ENCODE results near the gene TPD52L1. TPM values are rescaled to one million over a fixed set of nuclear protein-coding genes. Genes with fewer than 3 reads are reported as not detected.

Gene TPD52L1
- total and polyA plus RNA-seq, 4 experiments from 2014 or later = 0.33 to 0.62 (median 0.35) TPM; not detected in 1

- Mint-ChIP-seq H3K27me3 (peaks cover 3 to 4% of the 10 kb centered on the region in 2 donors), H3K9me3 (no peaks in the 10 kb centered on the region), H3K4me1 (peaks cover 0 to 3% (median 1%) of the 10 kb centered on the region in 4 donors), H3K4me3 (no peak overlapping the region), H3K36me3 (no peaks in the 10 kb centered on the region), H3K27ac (no peak overlapping the region)
- H3K9me3 ChIP-seq (ENCODE audit: control insufficient read depth in 1 of 2, low read length in 2 of 2) = no peaks in the 10 kb centered on the region
- intact Hi-C loops (cut with micrococcal nuclease) = no loop called here
- no peaks in the 10 kb centered on the region for H3K4me1 ChIP-seq (ENCODE audit: insufficient read depth, low read length)
- ChIA-PET POLR2A (ENCODE audit: partially characterized antibody) (no interaction called here), CTCF (ENCODE audit: partially characterized antibody) (no interaction called here)
- H3K4me3 ChIP-seq (ENCODE audit: low read length in 2 of 2) = no peak overlapping the region
- H3K36me3 ChIP-seq (ENCODE audit: insufficient read depth, low read length) = no peaks in the 10 kb centered on the region
- H3K27ac ChIP-seq (ENCODE audit: low read depth, low read length) = no peak overlapping the region
- H3K27me3 ChIP-seq (ENCODE audit: insufficient read depth, low read length) = no peaks in the 10 kb centered on the region
- DNase-seq = no peak
Measured at GRCh38 chr6:125189494-125189893, 35.9 kb downstream of the TPD52L1 start.

DNA sequence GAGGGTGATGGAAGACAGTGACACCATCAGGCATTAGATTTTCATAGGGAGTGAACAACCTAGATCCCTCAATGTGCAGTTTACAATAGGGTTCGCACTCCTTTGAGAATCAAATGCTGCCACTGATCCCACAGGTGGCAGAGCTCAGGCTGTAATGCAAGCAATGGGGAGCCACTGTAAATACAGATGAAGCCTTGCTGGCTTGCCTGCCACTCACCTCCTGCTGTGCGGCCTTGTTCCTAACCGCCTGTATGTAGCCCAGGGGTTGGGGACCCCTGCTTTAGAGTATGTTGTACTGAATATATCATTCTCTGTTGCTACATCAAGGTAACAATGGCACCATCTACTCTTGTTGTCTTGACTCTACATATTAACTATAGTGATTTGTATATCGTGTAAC lies 37.1 kb downstream of the TPD52L1 start:
- CTCF ChIA-PET (ENCODE audit: partially characterized antibody) = interaction anchor here (1.8 to 2.0 kb wide), 2 partner anchors 15 to 20 kb away, joined by 5 to 6 read pairs; no protein-coding TSS in a partner anchor
- H3K4me3 ChIP-seq (ENCODE audit: low read length in 2 of 2) = no peak overlapping the region
- no peak for DNase-seq
- Mint-ChIP-seq H3K27ac (no peak overlapping the region), H3K4me3 (no peak overlapping the region), H3K27me3 (peaks cover 1 to 4% of the 10 kb centered on the region in 2 donors), H3K9me3 (no peaks in the 10 kb centered on the region), H3K4me1 (peaks cover 0 to 3% (median 1%) of the 10 kb centered on the region in 4 donors), H3K36me3 (no peaks in the 10 kb centered on the region)
- no peaks in the 10 kb centered on the region for H3K9me3 ChIP-seq (ENCODE audit: control insufficient read depth in 1 of 2, low read length in 2 of 2)
- H3K36me3 ChIP-seq (ENCODE audit: insufficient read depth, low read length) = no peaks in the 10 kb centered on the region
- POLR2A ChIA-PET (ENCODE audit: partially characterized antibody) = no interaction called here
- no peak overlapping the region for H3K27ac ChIP-seq (ENCODE audit: low read depth, low read length)
- no peaks in the 10 kb centered on the region for H3K4me1 ChIP-seq (ENCODE audit: insufficient read depth, low read length)
- intact Hi-C loops (cut with micrococcal nuclease) = loop anchor here (10.0 kb wide), 1 partner anchor 784 kb away; no protein-coding TSS in a partner anchor
- no peaks in the 10 kb centered on the region for H3K27me3 ChIP-seq (ENCODE audit: insufficient read depth, low read length)

DNA sequence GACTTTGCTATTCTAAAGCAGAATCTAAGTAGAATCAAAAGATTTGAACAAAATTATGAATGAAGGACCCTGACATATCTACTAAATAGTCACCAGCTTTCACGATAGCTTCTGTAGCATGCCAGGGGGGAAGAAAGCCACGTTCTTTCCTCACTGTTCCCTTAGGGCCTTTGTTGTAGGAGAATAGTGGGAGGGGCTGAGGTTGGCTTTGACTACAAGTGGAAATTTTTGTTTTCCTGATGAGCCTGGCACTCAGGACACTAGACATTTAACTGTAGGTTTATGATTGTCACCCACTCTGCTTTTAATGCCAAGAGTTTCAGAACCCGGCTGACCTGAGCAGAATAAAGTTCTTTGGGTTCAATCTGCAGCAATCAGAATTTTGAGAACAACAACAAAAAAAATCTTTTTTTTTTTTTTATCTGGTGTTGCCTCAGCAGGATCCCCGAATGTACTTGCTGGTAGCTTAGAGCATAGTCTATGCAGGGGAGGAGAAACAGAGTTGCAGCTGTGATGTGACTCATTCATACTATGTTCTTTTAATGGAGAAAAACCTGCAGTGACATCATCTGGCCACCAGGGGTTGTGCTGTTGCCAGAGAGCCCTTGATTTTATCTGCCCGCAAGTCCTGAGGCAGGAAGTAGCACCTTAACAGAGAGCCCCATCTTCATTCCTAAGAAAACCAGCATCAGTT lies 38.5 kb downstream of the TPD52L1 start:
- peak; percentile 41 to 59 (median 45) for DNase-seq
- H3K27ac ChIP-seq (ENCODE audit: low read depth, low read length) = no peak overlapping the region
- POLR2A ChIA-PET (ENCODE audit: partially characterized antibody) = no interaction called here

GRCh38 chr6:125192610-125192930 lies 39.0 kb downstream of the TPD52L1 start:
- Mint-ChIP-seq H3K9me3 (no peaks in the 10 kb centered on the region), H3K4me3 (no peak overlapping the region), H3K27me3 (peaks cover 3 to 4% of the 10 kb centered on the region in 2 donors), H3K36me3 (no peaks in the 10 kb centered on the region), H3K27ac (no peak overlapping the region), H3K4me1 (peaks cover 0 to 3% (median 1%) of the 10 kb centered on the region in 4 donors)
- ChIA-PET CTCF (ENCODE audit: partially characterized antibody) (interaction anchor here (0.8 to 2.8 kb wide), 14 partner anchors 10 to 782 kb away, joined by 3 to 12 read pairs (median 4); partner anchors contain the start of gene TPD52L1), POLR2A (ENCODE audit: partially characterized antibody) (no interaction called here)
- H3K4me1 ChIP-seq (ENCODE audit: insufficient read depth, low read length) = no peaks in the 10 kb centered on the region
- H3K27me3 ChIP-seq (ENCODE audit: insufficient read depth, low read length) = no peaks in the 10 kb centered on the region
- intact Hi-C loops (cut with micrococcal nuclease) = loop anchor here (1.0 to 10.0 kb wide), 3 partner anchors 562 to 782 kb away; no protein-coding TSS in a partner anchor
- H3K27ac ChIP-seq (ENCODE audit: low read depth, low read length) = no peak overlapping the region
- no peaks in the 10 kb centered on the region for H3K36me3 ChIP-seq (ENCODE audit: insufficient read depth, low read length)
- no peaks in the 10 kb centered on the region for H3K9me3 ChIP-seq (ENCODE audit: control insufficient read depth in 1 of 2, low read length in 2 of 2)
- H3K4me3 ChIP-seq (ENCODE audit: low read length in 2 of 2) = no peak overlapping the region
- DNase-seq = no peak

More for the DNA sequence above, 38.5 kb downstream of the TPD52L1 start:
- no peaks in the 10 kb centered on the region for H3K4me1 ChIP-seq (ENCODE audit: insufficient read depth, low read length)
- H3K4me1 Mint-ChIP-seq = peaks cover 0 to 3% (median 1%) of the 10 kb centered on the region in 4 donors
- H3K27me3 ChIP-seq (ENCODE audit: insufficient read depth, low read length) = no peaks in the 10 kb centered on the region
- H3K9me3 Mint-ChIP-seq = no peaks in the 10 kb centered on the region
- no peak overlapping the region for H3K27ac Mint-ChIP-seq
- no peaks in the 10 kb centered on the region for H3K36me3 Mint-ChIP-seq
- CTCF ChIA-PET (ENCODE audit: partially characterized antibody) = interaction anchor here (0.8 to 2.8 kb wide), 15 partner anchors 10 to 782 kb away, joined by 3 to 12 read pairs (median 4); partner anchors contain the start of gene TPD52L1
- intact Hi-C loops (cut with micrococcal nuclease) = loop anchor here (1.0 to 10.0 kb wide), 3 partner anchors 563 to 783 kb away; no protein-coding TSS in a partner anchor
- no peak overlapping the region for H3K4me3 Mint-ChIP-seq
- no peaks in the 10 kb centered on the region for H3K36me3 ChIP-seq (ENCODE audit: insufficient read depth, low read length)
- peaks cover 3 to 4% of the 10 kb centered on the region in 2 donors for H3K27me3 Mint-ChIP-seq
- no peak overlapping the region for H3K4me3 ChIP-seq (ENCODE audit: low read length in 2 of 2)
- H3K9me3 ChIP-seq (ENCODE audit: control insufficient read depth in 1 of 2, low read length in 2 of 2) = no peaks in the 10 kb centered on the region

GRCh38 chr6:125193208-125193607 lies 39.6 kb downstream of the TPD52L1 start:
- ChIA-PET CTCF (ENCODE audit: partially characterized antibody) (interaction anchor here (0.8 to 2.8 kb wide), 9 partner anchors 9 to 577 kb away, joined by 3 to 12 read pairs (median 4); partner anchors contain the start of gene TPD52L1), POLR2A (ENCODE audit: partially characterized antibody) (no interaction called here)
- H3K27ac ChIP-seq (ENCODE audit: low read depth, low read length) = no peak overlapping the region
- H3K4me1 ChIP-seq (ENCODE audit: insufficient read depth, low read length) = no peaks in the 10 kb centered on the region
- H3K9me3 Mint-ChIP-seq = no peaks in the 10 kb centered on the region
- no peaks in the 10 kb centered on the region for H3K36me3 ChIP-seq (ENCODE audit: insufficient read depth, low read length)
- no peak for DNase-seq
- H3K4me1 Mint-ChIP-seq = peaks cover 0 to 3% (median 1%) of the 10 kb centered on the region in 4 donors
- no peaks in the 10 kb centered on the region for H3K27me3 ChIP-seq (ENCODE audit: insufficient read depth, low read length)
- intact Hi-C loops (cut with micrococcal nuclease) = loop anchor here (2.0 to 10.0 kb wide), 2 partner anchors 562 to 782 kb away; no protein-coding TSS in a partner anchor
- no peak overlapping the region for H3K4me3 ChIP-seq (ENCODE audit: low read length in 2 of 2)
- no peaks in the 10 kb centered on the region for H3K9me3 ChIP-seq (ENCODE audit: control insufficient read depth in 1 of 2, low read length in 2 of 2)
- H3K27ac Mint-ChIP-seq = no peak overlapping the region
- peaks cover 3 to 4% of the 10 kb centered on the region in 2 donors for H3K27me3 Mint-ChIP-seq
- no peak overlapping the region for H3K4me3 Mint-ChIP-seq
- H3K36me3 Mint-ChIP-seq = no peaks in the 10 kb centered on the region

- Mint-ChIP-seq H3K4me1 (peaks cover 0 to 3% (median 1%) of the 10 kb centered on the region in 4 donors), H3K4me3 (no peak overlapping the region), H3K9me3 (no peaks in the 10 kb centered on the region), H3K27ac (no peak overlapping the region), H3K27me3 (peaks cover 2 to 4% of the 10 kb centered on the region in 2 donors), H3K36me3 (no peaks in the 10 kb centered on the region)
- Histone ChIP-seq H3K36me3 (ENCODE audit: insufficient read depth, low read length) (no peaks in the 10 kb centered on the region), H3K9me3 (ENCODE audit: control insufficient read depth in 1 of 2, low read length in 2 of 2) (no peaks in the 10 kb centered on the region), H3K4me3 (ENCODE audit: low read length in 2 of 2) (no peak overlapping the region), H3K4me1 (ENCODE audit: insufficient read depth, low read length) (no peaks in the 10 kb centered on the region), H3K27me3 (ENCODE audit: insufficient read depth, low read length) (no peaks in the 10 kb centered on the region), H3K27ac (ENCODE audit: low read depth, low read length) (no peak overlapping the region)
- POLR2A ChIA-PET (ENCODE audit: partially characterized antibody) = no interaction called here
- CTCF ChIA-PET (ENCODE audit: partially characterized antibody) = interaction anchor here (0.9 kb wide), 1 partner anchor 10 kb away, joined by 4 read pairs; no protein-coding TSS in a partner anchor
- intact Hi-C loops (cut with micrococcal nuclease) = loop anchor here (10.0 kb wide), 1 partner anchor 780 kb away; no protein-coding TSS in a partner anchor
- DNase-seq = no peak
Measured at GRCh38 chr6:125194941-125195340, 41.4 kb downstream of the TPD52L1 start.

DNA sequence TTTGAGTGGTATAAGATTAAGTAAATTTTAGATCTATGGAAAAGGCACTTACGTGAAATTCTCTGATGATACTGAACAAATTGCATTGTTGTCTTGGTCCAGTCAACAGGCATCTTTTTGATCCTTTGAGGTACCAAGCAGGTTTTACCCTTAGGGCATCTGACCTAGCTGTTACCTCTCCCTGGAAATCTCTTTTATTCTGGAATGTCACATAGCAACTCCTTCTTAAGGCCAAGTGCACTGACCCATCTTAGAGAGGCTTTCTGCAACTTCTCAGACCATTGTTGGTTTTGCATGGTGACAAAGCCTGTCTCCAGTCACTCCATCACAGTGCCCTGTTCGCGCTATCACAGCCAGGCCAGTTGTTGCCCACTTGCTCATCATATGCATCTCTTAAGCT lies 42.0 kb downstream of the TPD52L1 start:
- Histone ChIP-seq H3K4me1 (ENCODE audit: insufficient read depth, low read length) (no peaks in the 10 kb centered on the region), H3K36me3 (ENCODE audit: insufficient read depth, low read length) (no peaks in the 10 kb centered on the region), H3K27ac (ENCODE audit: low read depth, low read length) (no peak overlapping the region), H3K27me3 (ENCODE audit: insufficient read depth, low read length) (no peaks in the 10 kb centered on the region), H3K9me3 (ENCODE audit: control insufficient read depth in 1 of 2, low read length in 2 of 2) (no peaks in the 10 kb centered on the region), H3K4me3 (ENCODE audit: low read length in 2 of 2) (no peak overlapping the region)
- CTCF ChIA-PET (ENCODE audit: partially characterized antibody) = interaction anchor here (0.9 kb wide), 1 partner anchor 18 kb away, joined by 3 read pairs; no protein-coding TSS in a partner anchor
- intact Hi-C loops (cut with micrococcal nuclease) = loop anchor here (10.0 kb wide), 1 partner anchor 779 kb away; no protein-coding TSS in a partner anchor
- H3K27me3 Mint-ChIP-seq = peaks cover 2 to 4% of the 10 kb centered on the region in 2 donors
- H3K9me3 Mint-ChIP-seq = no peaks in the 10 kb centered on the region
- no peak overlapping the region for H3K4me3 Mint-ChIP-seq
- POLR2A ChIA-PET (ENCODE audit: partially characterized antibody) = no interaction called here
- peaks cover 0 to 3% (median 1%) of the 10 kb centered on the region in 4 donors for H3K4me1 Mint-ChIP-seq
- no peak for DNase-seq
- H3K27ac Mint-ChIP-seq = no peak overlapping the region
- H3K36me3 Mint-ChIP-seq = no peaks in the 10 kb centered on the region

All from CD4-positive, alpha-beta memory T cell (primary cell).